HG03175 (cell line): ENCODE results near the gene GALR2.

Experiments used
- ATAC-seq: cut with Tn5 transposase; IDR thresholded peaks from one replicate; pipeline ENCODE4 v1.9.1; 2021; ENCODE audit warnings: mild to moderate bottlenecking, moderate library complexity; ENCODE audit not compliant: unreplicated experiment

The GALR2 gene

DNA sequence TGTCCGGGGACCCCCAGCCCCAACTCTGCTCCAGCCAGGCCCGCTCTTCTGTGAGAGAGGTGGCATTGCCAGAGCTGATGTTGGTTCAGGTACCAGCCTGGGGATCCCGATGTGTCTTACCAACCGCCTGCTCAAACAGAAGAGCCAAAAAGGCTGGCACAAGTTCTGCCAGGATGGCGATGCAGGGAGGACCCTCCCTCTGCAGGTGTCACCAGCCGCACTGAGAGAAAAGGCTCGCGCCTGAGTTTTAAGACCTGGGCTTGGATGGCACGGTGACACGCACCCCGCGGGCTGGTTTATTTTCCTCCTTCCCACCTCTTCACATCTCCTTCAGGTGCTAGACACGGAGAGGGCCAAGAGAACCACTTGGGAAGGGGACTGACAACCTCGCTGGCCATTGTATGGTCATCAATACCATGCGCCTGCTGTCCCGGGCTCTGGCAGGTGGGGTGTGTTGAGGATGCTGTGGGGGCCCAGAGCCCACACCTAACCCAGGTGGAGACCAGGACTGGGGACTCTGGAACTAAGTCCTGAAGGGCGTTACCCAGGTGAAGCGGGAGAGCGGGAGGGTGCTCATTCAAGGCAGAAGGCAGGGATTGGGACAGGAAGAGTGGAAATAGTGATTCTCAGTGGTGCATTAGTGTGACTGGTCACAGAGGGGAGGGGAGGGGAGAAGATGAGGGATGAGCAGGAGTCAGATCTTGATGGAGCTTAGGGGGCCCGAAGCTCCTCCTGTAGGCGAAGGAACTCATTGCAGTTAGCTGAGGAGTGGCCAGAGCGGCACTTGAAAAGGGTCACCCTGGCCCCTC, 50.2 kb downstream of the GALR2 start:
- ATAC-seq, result no peak

DNA sequence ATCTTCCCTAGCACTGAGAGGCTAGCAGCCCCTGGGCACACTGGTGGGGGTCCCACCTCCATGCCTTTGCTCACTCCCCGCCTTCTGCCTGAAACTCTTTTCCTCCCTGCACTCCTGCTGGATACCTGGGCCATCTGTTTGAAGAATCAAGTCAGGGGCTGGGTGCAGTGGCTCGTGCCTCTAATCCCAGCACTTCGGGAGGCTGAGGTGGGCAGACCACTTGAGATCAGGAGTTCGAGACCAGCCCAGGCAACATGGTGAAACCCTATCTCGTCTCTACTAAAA, 50.8 kb downstream of the GALR2 start:
- no peak for ATAC-seq

DNA sequence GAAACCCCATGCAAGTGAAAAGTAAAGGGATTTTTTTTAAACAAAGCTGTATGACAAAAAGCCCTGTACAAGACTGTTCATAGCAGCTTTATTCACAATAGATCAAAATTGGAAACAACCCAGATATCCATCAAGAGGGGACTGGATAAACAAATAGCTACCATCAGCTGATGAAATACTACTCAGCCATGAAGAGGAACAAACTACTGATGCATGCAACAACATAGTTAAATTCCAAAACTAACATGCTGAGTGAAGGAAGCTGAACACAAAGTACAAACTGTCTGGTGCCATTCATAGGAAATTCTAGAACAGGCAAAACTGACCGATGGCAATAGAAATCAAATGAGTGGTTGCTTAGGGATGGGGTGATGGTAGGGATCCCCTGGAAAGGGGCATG, 51.3 kb downstream of the GALR2 start:
- no peak for ATAC-seq
